IMR-90 (cell line): Measurements from ENCODE around the gene NTSR1. TPM values are rescaled to one million over a fixed set of nuclear protein-coding genes. Genes with fewer than 3 reads are reported as not detected.

Experiments used
- ATAC-seq: fragments of 200-7000 bp; cut with Tn5 transposase; 2 replicates; pipeline ENCODE4 v1.9.1; 2020; ENCODE audit warnings: low read depth, mild to moderate bottlenecking, moderate library complexity
- BruUV-seq: library from RNA; stranded (reverse); fragments of 400-500 nt; replicated peaks from 2 replicates; lab custom pipeline; 2021; lab: Mats Ljungman, UMichigan
- CTCF ChIA-PET: fragments of 300-600 bp; formaldehyde crosslinking; extraction: SDS; loops from one replicate; lab custom pipeline; 2021; ENCODE audit warnings: antibody characterized with exemption; lab: Yijun Ruan, JAX
- POLR2A ChIA-PET: fragments of 300-600 bp; sonication (Branson Sonifier 250); formaldehyde crosslinking; loops from one replicate; lab custom pipeline; 2022; ENCODE audit warnings: antibody characterized with exemption; ENCODE audit not compliant: unreplicated experiment; lab: Charles Lee
- DNase-seq: peaks from one replicate; pipeline ENCODE4 v3.0.0; 2013
- H2AFZ ChIP-seq: replicated peaks from 2 replicates; pipeline ENCODE3; 2013; ENCODE audit warnings: low read length, mild to moderate bottlenecking; ENCODE audit not compliant: poor library complexity
- H2AK5ac ChIP-seq: 2 replicates; pipeline ENCODE4 v1.6.1; 2013; ENCODE audit warnings: low read depth, low read length, inconsistent platforms
- H2AK9ac ChIP-seq: replicated peaks from 2 replicates; pipeline ENCODE3; 2013; ENCODE audit warnings: mild to moderate bottlenecking, low read depth, low read length, moderate library complexity; ENCODE audit not compliant: poor library complexity
- H2BK120ac ChIP-seq: 2 replicates; pipeline ENCODE4 v1.6.1; 2013; ENCODE audit warnings: low read depth, low read length, inconsistent platforms
- H2BK15ac ChIP-seq: 3 replicates; pipeline ENCODE4 v1.6.1; 2013; ENCODE audit warnings: low read depth, low read length, inconsistent platforms
- H2BK20ac ChIP-seq: 2 replicates; pipeline ENCODE4 v1.6.1; 2013; ENCODE audit warnings: low read depth, mild to moderate bottlenecking, inconsistent platforms, low read length, moderate library complexity
- H2BK5ac ChIP-seq: 2 replicates; pipeline ENCODE4 v1.6.1; 2013; ENCODE audit warnings: mild to moderate bottlenecking, low read depth, low read length, inconsistent platforms; ENCODE audit not compliant: poor library complexity, severe bottlenecking
- H3K14ac ChIP-seq: replicated peaks from 2 replicates; pipeline ENCODE4 v1.6.1; 2013; ENCODE audit warnings: low read depth, low read length, inconsistent platforms
- H3K18ac ChIP-seq: 2 replicates; pipeline ENCODE4 v1.6.1; 2013; ENCODE audit warnings: low read depth, low read length, control low read depth
- H3K23ac ChIP-seq: 2 replicates; pipeline ENCODE4 v1.6.1; 2013; ENCODE audit warnings: low read depth, low read length, inconsistent platforms
- H3K27ac ChIP-seq: 2 replicates; pipeline ENCODE4 v1.5.1; 2013; ENCODE audit warnings: mild to moderate bottlenecking, control low read depth, low read length; ENCODE audit not compliant: insufficient read depth
- H3K27me3 ChIP-seq: 2 replicates; pipeline ENCODE4 v1.6.1; 2013; ENCODE audit warnings: low read length; ENCODE audit not compliant: control insufficient read depth, insufficient read depth
- H3K36me3 ChIP-seq: 2 replicates; pipeline ENCODE4 v1.6.1; 2013; ENCODE audit warnings: low read length, mixed read lengths; ENCODE audit not compliant: control insufficient read depth, insufficient read depth
- H3K4ac ChIP-seq: 2 replicates; pipeline ENCODE4 v1.6.1; 2013; ENCODE audit warnings: low read depth, low read length, inconsistent platforms
- H3K4me1 ChIP-seq: 2 replicates; pipeline ENCODE4 v1.6.1; 2013; ENCODE audit warnings: low read length, mixed read lengths; ENCODE audit not compliant: control insufficient read depth, insufficient read depth
- H3K4me2 ChIP-seq: 2 replicates; pipeline ENCODE4 v1.6.1; 2013; ENCODE audit warnings: low read depth, mild to moderate bottlenecking, control low read depth, low read length, moderate library complexity
- H3K4me3 ChIP-seq: 2 replicates; pipeline ENCODE4 v1.5.1; 2013; ENCODE audit warnings: low read depth, mild to moderate bottlenecking, control low read depth, low read length, moderate library complexity; ENCODE audit not compliant: insufficient read depth
- H3K56ac ChIP-seq: 2 replicates; pipeline ENCODE4 v1.6.1; 2013; ENCODE audit warnings: low read length, inconsistent platforms; ENCODE audit not compliant: insufficient read depth; ENCODE audit errors: extremely low read depth
- H3K79me1 ChIP-seq, 2 experiments: 2 replicates each; pipeline ENCODE4 v1.6.1; 2013; ENCODE audit warnings: low read length in 2 of 2, inconsistent platforms in 1 of 2, low read depth in 1 of 2
- H3K9ac ChIP-seq: 2 replicates; pipeline ENCODE4 v1.6.1; 2013; ENCODE audit warnings: low read depth, low read length, control low read depth
- H3K9me1 ChIP-seq: 2 replicates; pipeline ENCODE4 v1.6.1; 2013; ENCODE audit warnings: low read length, inconsistent platforms; ENCODE audit not compliant: insufficient read depth
- H3K9me3 ChIP-seq: 2 replicates; pipeline ENCODE4 v1.6.1; 2013; ENCODE audit warnings: low read length; ENCODE audit not compliant: control insufficient read depth, insufficient read depth
- H4K20me1 ChIP-seq: 2 replicates; pipeline ENCODE4 v1.6.1; 2013; ENCODE audit warnings: low read length, inconsistent platforms; ENCODE audit not compliant: insufficient read depth
- H4K5ac ChIP-seq: 2 replicates; pipeline ENCODE4 v1.6.1; 2013; ENCODE audit warnings: mild to moderate bottlenecking, low read depth, low read length, control low read depth
- H4K8ac ChIP-seq, 2 experiments: 2 replicates each; pipeline ENCODE4 v1.6.1; 2013; ENCODE audit warnings: low read depth in 2 of 2, low read length in 2 of 2, control low read depth in 1 of 2, inconsistent platforms in 1 of 2
- H4K91ac ChIP-seq: 2 replicates; pipeline ENCODE4 v1.6.1; 2013; ENCODE audit warnings: low read depth, low read length, inconsistent platforms; ENCODE audit not compliant: insufficient read depth
- CEBPB ChIP-seq: IDR thresholded peaks from 2 replicates; pipeline ENCODE4 v1.6.1; 2012; ENCODE audit warnings: low read depth, low read length, improper control_type of control experiment
- FOS ChIP-seq: fragments of 150-350 bp; IDR thresholded peaks from 2 replicates; pipeline ENCODE4 v1.6.1; 2016; ENCODE audit warnings: low read depth, low read length
- MXI1 ChIP-seq: IDR thresholded peaks from 2 replicates; pipeline ENCODE4 v1.6.1; 2012; ENCODE audit warnings: low read depth, mild to moderate bottlenecking, low read length, moderate library complexity, borderline replicate concordance
- WGBS, 2 experiments: methylation state at CpG; one replicate each; pipeline versions ENCODE4 v1.1.5 to v1.1.7; 2013; ENCODE audit warnings: missing lambda C conversion rate in 2 of 2; ENCODE audit not compliant: insufficient read length in 1 of 2; ENCODE audit errors: extremely low coverage in 2 of 2; 5-methylcytosine and 5-hydroxymethylcytosine counted together
- dilution Hi-C: fragments of 300-500 bp; cut with HindIII; formaldehyde crosslinking; loops from one replicate; pipeline ENCODE4 v1.14.3; 2018; ENCODE audit warnings: low sequenced_read_pairs; ENCODE audit not compliant: unreplicated experiment
- in situ Hi-C: fragments of 300-500 bp; cut with MboI; formaldehyde crosslinking; loops from 3 replicates; pipeline ENCODE4 v1.14.3; 2019; ENCODE audit warnings: low sequenced_read_pairs, inconsistent platforms, mixed read lengths
- intact Hi-C: fragments of 100-400 bp; cut with micrococcal nuclease; formaldehyde crosslinking; loops from 2 replicates; pipeline ENCODE4 v1.10.0; 2022
- polyA plus RNA-seq, 3 experiments: library from polyadenylated mRNA; depleted of rRNA; stranded (reverse); fragments of >200 nt; gene quantifications; 2 replicates each; pipeline ENCODE4 v1.2.3, GENCODE V29; 2012; ENCODE audit warnings: low replicate concordance in 1 of 3
- total RNA-seq: library from RNA; depleted of rRNA; stranded (reverse); fragments of >200 nt; gene quantifications from 2 replicates; pipeline ENCODE4 v1.2.3, GENCODE V29; 2012
- TF ChIP-seq, protein P1 (sequence below): fragments of 150-350 bp; IDR thresholded peaks from 2 replicates; pipeline ENCODE4 v1.6.1; 2016; ENCODE audit warnings: low read depth, mild to moderate bottlenecking, low read length, moderate library complexity, borderline replicate concordance

Gene NTSR1
- total and polyA plus RNA-seq, 2 of the 4 experiments (the other 2 are of a cell fraction): 0.54 to 1.8 TPM

DNA sequence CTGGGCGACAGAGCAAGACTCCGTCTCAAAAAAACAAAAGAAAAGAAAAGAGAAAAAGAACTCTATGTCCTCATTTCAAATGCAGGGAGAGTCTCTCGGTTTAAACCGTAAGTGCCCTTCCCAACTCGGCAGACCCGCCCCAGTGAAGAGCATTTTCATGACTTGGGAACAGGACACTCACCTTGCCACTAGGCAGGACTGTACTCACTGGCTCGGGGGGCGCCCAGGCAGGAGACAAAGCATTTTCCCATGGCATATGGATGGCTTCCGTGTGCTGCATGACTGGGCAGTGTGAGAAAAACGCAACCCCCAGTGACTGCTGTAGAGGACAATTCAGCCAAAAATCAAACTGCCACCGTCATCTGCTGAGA is 64.0 kb downstream of the NTSR1 start:
- Histone ChIP-seq H3K56ac (no peak overlapping the region), H3K36me3 (no peaks in the 10 kb centered on the region), H3K18ac (no peak overlapping the region), H2AK9ac (no peak overlapping the region), H3K9me1 (peaks cover 4% of the 10 kb centered on the region), H3K4me2 (no peak overlapping the region), H2AK5ac (no peak overlapping the region), H2BK20ac (no peak overlapping the region), H3K27ac (no peak overlapping the region), H2BK5ac (no peak overlapping the region), H2BK15ac (no peak overlapping the region), H4K5ac (no peak overlapping the region), H3K4me1 (peaks cover 11% of the 10 kb centered on the region), H2BK120ac (no peak overlapping the region), H4K20me1 (no peaks in the 10 kb centered on the region), H3K4me3 (no peak overlapping the region), H3K9me3 (no peaks in the 10 kb centered on the region), H3K79me1 (no peaks in the 10 kb centered on the region), H2AFZ (peak overlapping the region; percentile 66), H3K4ac (no peak overlapping the region), H4K8ac (no peak overlapping the region), H3K23ac (peak overlapping the region; percentile 56), H4K91ac (no peak overlapping the region), H3K14ac (no peak overlapping the region), H3K27me3 (peaks cover 4% of the 10 kb centered on the region; the same call in 1 of the 2 replicates), H3K9ac (no peak overlapping the region)
- intact Hi-C loops: no loop called here
- in situ Hi-C loops: no loop called here
- ChIA-PET POLR2A (no interaction called here), CTCF (no interaction called here)
- dilution Hi-C loops: no loop called here
- no peak for ATAC-seq
- TF ChIP-seq, protein P1, sequence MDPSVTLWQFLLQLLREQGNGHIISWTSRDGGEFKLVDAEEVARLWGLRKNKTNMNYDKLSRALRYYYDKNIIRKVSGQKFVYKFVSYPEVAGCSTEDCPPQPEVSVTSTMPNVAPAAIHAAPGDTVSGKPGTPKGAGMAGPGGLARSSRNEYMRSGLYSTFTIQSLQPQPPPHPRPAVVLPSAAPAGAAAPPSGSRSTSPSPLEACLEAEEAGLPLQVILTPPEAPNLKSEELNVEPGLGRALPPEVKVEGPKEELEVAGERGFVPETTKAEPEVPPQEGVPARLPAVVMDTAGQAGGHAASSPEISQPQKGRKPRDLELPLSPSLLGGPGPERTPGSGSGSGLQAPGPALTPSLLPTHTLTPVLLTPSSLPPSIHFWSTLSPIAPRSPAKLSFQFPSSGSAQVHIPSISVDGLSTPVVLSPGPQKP: no peak
- no peak for TF ChIP-seq MXI1
- no peak for TF ChIP-seq FOS
- TF ChIP-seq CEBPB: no peak
- no peak for DNase-seq
- 81% methylated on average over 4 of the region's 11 CpGs; no CpG with 5 or more reads in 1 of the 2 experiments for WGBS, 2 experiments
- no TSS peak for BruUV-seq
